Right atrium auricular region (tissue), 2 donors: ENCODE data around the gene BSN. TPM values are rescaled to one million over a fixed set of nuclear protein-coding genes. Genes with fewer than 3 reads are reported as not detected.

ENCODE experiments used
- DNase-seq: peaks from one replicate; pipeline ENCODE4 v3.0.0-alpha.2; 2019; ENCODE audit warnings: low spot score
- H3K27ac ChIP-seq, 2 donors: fragments of 200-600 bp; sonication (generic); 1 replicate in 1 of 2; 2 replicates in 1 of 2; pipeline ENCODE4 v1.5.1; 2016 to 2019
- H3K27me3 ChIP-seq, 2 donors: fragments of 200-600 bp; sonication (generic); one replicate each; pipeline versions ENCODE4 v1.5.1 to v1.6.0; 2017 to 2019
- H3K36me3 ChIP-seq: fragments of 200-600 bp; sonication (generic); one replicate; pipeline ENCODE4 v1.5.1; 2016
- H3K4me1 ChIP-seq, 2 donors: fragments of 200-600 bp; sonication (generic); one replicate each; pipeline versions ENCODE4 v1.5.1 to v1.6.0; 2017 to 2019
- H3K4me3 ChIP-seq, 2 donors: fragments of 200-600 bp; sonication (generic); 1 replicate in 1 of 2; 2 replicates in 1 of 2; pipeline ENCODE4 v1.5.1; 2017 to 2019; ENCODE audit warnings: mild to moderate bottlenecking in 1 of 2, moderate library complexity in 1 of 2
- H3K9me3 ChIP-seq, 2 donors: fragments of 200-600 bp; sonication (generic); one replicate each; pipeline ENCODE4 v1.5.1; 2019
- CTCF ChIP-seq, 2 donors: fragments of 200-600 bp; sonication (generic); IDR thresholded peaks; one replicate each; pipeline ENCODE4 v1.5.1; 2019; ENCODE audit warnings: antibody characterized with exemption in 2 of 2
- total RNA-seq, 2 donors: library from RNA; depleted of rRNA; stranded (reverse); fragments of >200 nt; gene quantifications; one replicate each; pipeline ENCODE4 v1.1.0, GENCODE V29; 2016

Gene BSN
- total RNA-seq, 2 donors from 2014 or later: 0.41 to 0.63 TPM

- no peak for TF ChIP-seq CTCF (IDR thresholded peaks at IDR 0.05)
- Histone ChIP-seq H3K9me3 (no peaks in the 10 kb centered on the region), H3K4me3 (no peak overlapping the region), H3K36me3 (no peaks in the 10 kb centered on the region), H3K27me3 (no peaks in the 10 kb centered on the region), H3K27ac (no peak overlapping the region), H3K4me1 (peaks cover 0 to 9% of the 10 kb centered on the region in 2 donors)
- DNase-seq: no peak
These were observed 52.1 kb downstream of the BSN start for GRCh38 chr3:49606427-49606826.

GRCh38 chr3:49607105-49607591 lies 52.9 kb downstream of the BSN start:
- Histone ChIP-seq H3K9me3 (no peaks in the 10 kb centered on the region), H3K4me1 (peaks cover 0 to 9% of the 10 kb centered on the region in 2 donors), H3K4me3 (no peak overlapping the region), H3K27me3 (no peaks in the 10 kb centered on the region), H3K27ac (no peak overlapping the region), H3K36me3 (no peaks in the 10 kb centered on the region)
- DNase-seq: peak; percentile 55
- no peak for TF ChIP-seq CTCF (IDR thresholded peaks at IDR 0.05)

- Histone ChIP-seq H3K27ac (no peak overlapping the region), H3K4me3 (no peak overlapping the region), H3K36me3 (no peaks in the 10 kb centered on the region), H3K4me1 (peaks cover 0 to 9% of the 10 kb centered on the region in 2 donors), H3K27me3 (no peaks in the 10 kb centered on the region), H3K9me3 (no peaks in the 10 kb centered on the region)
- peak in 1 of 2 donors; percentile 22 for TF ChIP-seq CTCF (IDR thresholded peaks at IDR 0.05)
- DNase-seq: peak; percentile 26
These were observed 53.5 kb downstream of the BSN start for GRCh38 chr3:49607796-49608195.

- no peaks in the 10 kb centered on the region for H3K36me3 ChIP-seq
- H3K4me3 ChIP-seq: no peak overlapping the region
- no peak for TF ChIP-seq CTCF (IDR thresholded peaks at IDR 0.05)
- H3K27ac ChIP-seq: no peak overlapping the region
- DNase-seq: peak; percentile 9
- peaks cover 0 to 9% of the 10 kb centered on the region in 2 donors for H3K4me1 ChIP-seq
- H3K27me3 ChIP-seq: no peaks in the 10 kb centered on the region
- H3K9me3 ChIP-seq: no peaks in the 10 kb centered on the region
These were observed 55.0 kb downstream of the BSN start for GRCh38 chr3:49609314-49609713.

- no peak for TF ChIP-seq CTCF (IDR thresholded peaks at IDR 0.05)
- Histone ChIP-seq H3K27ac (no peak overlapping the region), H3K4me1 (peaks cover 0 to 9% of the 10 kb centered on the region in 2 donors), H3K36me3 (no peaks in the 10 kb centered on the region), H3K4me3 (no peak overlapping the region), H3K9me3 (no peaks in the 10 kb centered on the region), H3K27me3 (no peaks in the 10 kb centered on the region)
- no peak for DNase-seq
These were observed 55.5 kb downstream of the BSN start for GRCh38 chr3:49609815-49610214.

- no peak overlapping the region for H3K27ac ChIP-seq
- no peaks in the 10 kb centered on the region for H3K27me3 ChIP-seq
- DNase-seq: no peak
- no peak for TF ChIP-seq CTCF (IDR thresholded peaks at IDR 0.05)
- no peak overlapping the region for H3K4me3 ChIP-seq
- peaks cover 0 to 9% of the 10 kb centered on the region in 2 donors for H3K4me1 ChIP-seq
- H3K36me3 ChIP-seq: no peaks in the 10 kb centered on the region
- H3K9me3 ChIP-seq: no peaks in the 10 kb centered on the region
These were observed 56.5 kb downstream of the BSN start for GRCh38 chr3:49610666-49611280.
